A549 (cell line): ENCODE measurements around the gene C12orf54. TPM values are rescaled to one million over a fixed set of nuclear protein-coding genes. Genes with fewer than 3 reads are reported as not detected.

Experiments used
- ATAC-seq, 2 experiments: fragments of 200-7000 bp in 1 of 2; fragments of >200 bp in 1 of 2; cut with Nextera tagmentation in 1 of 2; cut with Tn5 transposase in 1 of 2; 3 replicates each; pipeline versions ENCODE4 v1.8.0 to v1.9.1; 2018 to 2020; ENCODE audit warnings: mild to moderate bottlenecking in 1 of 2, moderate library complexity in 1 of 2
- CTCF ChIA-PET: fragments of 300-600 bp; sonication (Branson Sonifier 250); formaldehyde crosslinking; extraction: SDS; loops from one replicate; lab custom pipeline; 2021; ENCODE audit warnings: antibody characterized with exemption, inconsistent platforms; lab: Yijun Ruan, JAX
- POLR2A ChIA-PET: fragments of 350-600 bp; formaldehyde crosslinking; extraction: SDS; loops from one replicate; lab custom pipeline; 2021; ENCODE audit warnings: antibody characterized with exemption, inconsistent platforms; lab: Yijun Ruan, JAX
- DNase-seq, 2 experiments: peaks; one replicate each; pipeline versions ENCODE4 v3.0.0 to v3.0.0-alpha.2; 2011 to 2016; ENCODE audit warnings: low read depth in 1 of 2, low spot score in 1 of 2
- FAIRE-seq: peaks from 2 replicates; lab custom pipeline; 2011; peaks lifted over from hg19 to GRCh38; lab: Jason Lieb, UNC
- H3K27ac ChIP-seq, 2 experiments: fragments of >200 bp; sonication (Bioruptor Twin); formaldehyde crosslinking; 3 replicates each; pipeline ENCODE4 v1.5.1; 2016 to 2017
- H3K4me1 ChIP-seq: fragments of >200 bp; sonication (Bioruptor Twin); formaldehyde crosslinking; 3 replicates; pipeline ENCODE4 v1.6.1; 2016
- H3K4me2 ChIP-seq: fragments of >200 bp; sonication (Bioruptor Twin); formaldehyde crosslinking; 3 replicates; pipeline ENCODE4 v1.6.1; 2016
- H3K4me3 ChIP-seq: fragments of >200 bp; sonication (Bioruptor Twin); formaldehyde crosslinking; 3 replicates; pipeline ENCODE4 v1.5.1; 2016
- H3K9me3 ChIP-seq: fragments of >200 bp; sonication (Bioruptor Twin); formaldehyde crosslinking; 3 replicates; pipeline ENCODE4 v1.6.1; 2016
- CBX2 ChIP-seq: fragments of 200-600 bp; sonication (generic); IDR thresholded peaks from 2 replicates; pipeline ENCODE4 v1.6.1; 2016; ENCODE audit warnings: low read depth, mild to moderate bottlenecking, borderline replicate concordance
- CBX8 ChIP-seq: fragments of 200-600 bp; sonication (generic); IDR thresholded peaks from 2 replicates; pipeline ENCODE4 v1.6.1; 2016
- CHD2 ChIP-seq: fragments of 150-350 bp; IDR thresholded peaks from 2 replicates; pipeline ENCODE4 v1.6.1; 2014; ENCODE audit warnings: low read length; ENCODE audit not compliant: partially characterized antibody
- EHF ChIP-seq: fragments of 250-450 bp; sonication (Bioruptor Pico); IDR thresholded peaks from 2 replicates; pipeline ENCODE4 v1.5.0; 2020; ENCODE audit warnings: mild to moderate bottlenecking
- FOSL2 ChIP-seq, 2 experiments: fragments of 450-650 bp in 1 of 2; fragments of >200 bp in 1 of 2; sonication (Bioruptor Twin) in 1 of 2; formaldehyde crosslinking; IDR thresholded peaks; 2 replicates each; pipeline versions ENCODE4 v1.5.0 to v1.6.1; 2016 to 2020; ENCODE audit warnings: mild to moderate bottlenecking in 1 of 2, moderate library complexity in 1 of 2
- JUN ChIP-seq, 2 experiments: fragments of >200 bp; sonication (Bioruptor Twin); formaldehyde crosslinking; IDR thresholded peaks; 2 replicates in 1 of 2; 3 replicates in 1 of 2; pipeline ENCODE4 v1.6.1; 2016 to 2017
- RAD21 ChIP-seq, 2 experiments: fragments of >200 bp in 1 of 2; sonication (Bioruptor Twin) in 1 of 2; formaldehyde crosslinking in 1 of 2; IDR thresholded peaks in 1 of 2; conservative IDR thresholded peaks in 1 of 2; 2 replicates in 1 of 2; 3 replicates in 1 of 2; pipeline ENCODE4 v1.6.1; 2012 to 2018; ENCODE audit warnings: inconsistent platforms in 1 of 2
- SMC3 ChIP-seq: fragments of >200 bp; sonication (Bioruptor Twin); formaldehyde crosslinking; IDR thresholded peaks from 3 replicates; pipeline ENCODE4 v1.6.1; 2018; ENCODE audit warnings: inconsistent platforms
- SREBF2 ChIP-seq: fragments of 450-650 bp; IDR thresholded peaks from 2 replicates; pipeline ENCODE4 v1.6.1; 2014; ENCODE audit warnings: mild to moderate bottlenecking, moderate library complexity
- WGBS: methylation state at CpG from one replicate; pipeline ENCODE4 v1.1.6; 2017; ENCODE audit errors: missing lambda C conversion rate; 5-methylcytosine and 5-hydroxymethylcytosine counted together
- polyA plus RNA-seq, 4 experiments: library from polyadenylated mRNA; depleted of rRNA in 3 of 4; stranded (reverse); fragments of >200 nt; fragmentation: RNase III in 1 of 4; extraction: RNeasy Plus Mini Kit Qiagen cat#74134 plus additional on column Dnase treatment in 1 of 4; gene quantifications; 2 replicates in 3 of 4; 3 replicates in 1 of 4; pipeline ENCODE4 v1.2.3, GENCODE V29; 2011 to 2017
- TF ChIP-seq, protein P1 (sequence below): fragments of >200 bp; sonication (Bioruptor Twin); formaldehyde crosslinking; IDR thresholded peaks from 3 replicates; pipeline ENCODE4 v1.5.1; 2016
- TF ChIP-seq, protein P2 (sequence below): fragments of 200-600 bp; sonication (generic); IDR thresholded peaks from 2 replicates; pipeline ENCODE4 v1.6.1; 2016; ENCODE audit warnings: antibody characterized with exemption, mild to moderate bottlenecking, moderate library complexity
- TF ChIP-seq, protein P3 (sequence below): fragments of 250-450 bp; sonication (Bioruptor Pico); IDR thresholded peaks from 2 replicates; pipeline ENCODE4 v1.5.0; 2021; ENCODE audit warnings: mild to moderate bottlenecking, moderate library complexity, borderline replicate concordance
- TF ChIP-seq, protein P4 (sequence below): fragments of 250-450 bp; sonication (Bioruptor Pico); IDR thresholded peaks from 2 replicates; pipeline ENCODE4 v1.5.0; 2020; ENCODE audit warnings: low read depth, mild to moderate bottlenecking, moderate library complexity
- TF ChIP-seq, protein P5 (sequence below): fragments of >200 bp; sonication (Bioruptor Twin); formaldehyde crosslinking; IDR thresholded peaks from 2 replicates; pipeline ENCODE4 v1.6.1; 2016
- TF ChIP-seq, protein P6 (sequence below): fragments of 150-350 bp; IDR thresholded peaks from 2 replicates; pipeline ENCODE4 v1.6.1; 2014; ENCODE audit warnings: low read depth, mild to moderate bottlenecking, low read length

C12orf54 gene
- polyA plus RNA-seq, 2 of the 4 experiments (the other 2 are of a cell fraction), result not detected

DNA sequence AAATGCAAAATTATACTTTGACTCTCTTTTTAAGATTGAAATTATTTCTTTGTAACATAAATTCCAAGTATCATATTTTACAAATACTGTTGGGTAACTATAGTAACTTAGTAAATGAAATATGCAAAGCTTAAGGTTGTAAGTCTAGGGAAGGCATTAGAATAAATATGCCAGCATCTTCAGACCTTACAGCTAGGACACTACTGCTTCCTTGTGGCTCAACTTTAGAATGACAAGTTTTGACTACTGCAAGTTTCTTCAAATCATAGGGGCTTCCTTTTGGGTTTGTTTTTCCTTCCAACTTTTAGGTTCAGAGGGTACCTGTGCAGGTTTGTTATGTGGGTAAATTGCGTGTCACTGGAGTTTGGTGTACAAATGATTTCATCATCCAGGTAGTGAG, 27.6 kb upstream of the C12orf54 start:
- Histone ChIP-seq H3K4me1 (no peaks in the 10 kb centered on the region), H3K4me3 (no peak overlapping the region), H3K4me2 (no peak overlapping the region), H3K27ac (no peak overlapping the region), H3K9me3 (no peaks in the 10 kb centered on the region)
- TF ChIP-seq CBX8 (no peak), RAD21 (conservative IDR thresholded peaks at IDR 0.05 in 1 of 2, IDR thresholded peaks at IDR 0.05 in 1 of 2) (peak; percentile 40 to 60; a peak in 4 of 5 replicates), SREBF2 (no peak), CBX2 (no peak), EHF (CRISPR knock-in tag) (no peak), JUN (IDR thresholded peaks at IDR 0.05) (no peak), FOSL2 (IDR thresholded peaks at IDR 0.05) (no peak), FOSL2 (CRISPR knock-in tag; IDR thresholded peaks at IDR 0.05) (no peak), CHD2 (no peak), SMC3 (peak; percentile 16; the same call in 1 of the 3 replicates)
- TF ChIP-seq, protein P1, sequence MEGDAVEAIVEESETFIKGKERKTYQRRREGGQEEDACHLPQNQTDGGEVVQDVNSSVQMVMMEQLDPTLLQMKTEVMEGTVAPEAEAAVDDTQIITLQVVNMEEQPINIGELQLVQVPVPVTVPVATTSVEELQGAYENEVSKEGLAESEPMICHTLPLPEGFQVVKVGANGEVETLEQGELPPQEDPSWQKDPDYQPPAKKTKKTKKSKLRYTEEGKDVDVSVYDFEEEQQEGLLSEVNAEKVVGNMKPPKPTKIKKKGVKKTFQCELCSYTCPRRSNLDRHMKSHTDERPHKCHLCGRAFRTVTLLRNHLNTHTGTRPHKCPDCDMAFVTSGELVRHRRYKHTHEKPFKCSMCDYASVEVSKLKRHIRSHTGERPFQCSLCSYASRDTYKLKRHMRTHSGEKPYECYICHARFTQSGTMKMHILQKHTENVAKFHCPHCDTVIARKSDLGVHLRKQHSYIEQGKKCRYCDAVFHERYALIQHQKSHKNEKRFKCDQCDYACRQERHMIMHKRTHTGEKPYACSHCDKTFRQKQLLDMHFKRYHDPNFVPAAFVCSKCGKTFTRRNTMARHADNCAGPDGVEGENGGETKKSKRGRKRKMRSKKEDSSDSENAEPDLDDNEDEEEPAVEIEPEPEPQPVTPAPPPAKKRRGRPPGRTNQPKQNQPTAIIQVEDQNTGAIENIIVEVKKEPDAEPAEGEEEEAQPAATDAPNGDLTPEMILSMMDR, result peak; percentile 17; the same call in 1 of the 3 replicates
- TF ChIP-seq, protein P2, sequence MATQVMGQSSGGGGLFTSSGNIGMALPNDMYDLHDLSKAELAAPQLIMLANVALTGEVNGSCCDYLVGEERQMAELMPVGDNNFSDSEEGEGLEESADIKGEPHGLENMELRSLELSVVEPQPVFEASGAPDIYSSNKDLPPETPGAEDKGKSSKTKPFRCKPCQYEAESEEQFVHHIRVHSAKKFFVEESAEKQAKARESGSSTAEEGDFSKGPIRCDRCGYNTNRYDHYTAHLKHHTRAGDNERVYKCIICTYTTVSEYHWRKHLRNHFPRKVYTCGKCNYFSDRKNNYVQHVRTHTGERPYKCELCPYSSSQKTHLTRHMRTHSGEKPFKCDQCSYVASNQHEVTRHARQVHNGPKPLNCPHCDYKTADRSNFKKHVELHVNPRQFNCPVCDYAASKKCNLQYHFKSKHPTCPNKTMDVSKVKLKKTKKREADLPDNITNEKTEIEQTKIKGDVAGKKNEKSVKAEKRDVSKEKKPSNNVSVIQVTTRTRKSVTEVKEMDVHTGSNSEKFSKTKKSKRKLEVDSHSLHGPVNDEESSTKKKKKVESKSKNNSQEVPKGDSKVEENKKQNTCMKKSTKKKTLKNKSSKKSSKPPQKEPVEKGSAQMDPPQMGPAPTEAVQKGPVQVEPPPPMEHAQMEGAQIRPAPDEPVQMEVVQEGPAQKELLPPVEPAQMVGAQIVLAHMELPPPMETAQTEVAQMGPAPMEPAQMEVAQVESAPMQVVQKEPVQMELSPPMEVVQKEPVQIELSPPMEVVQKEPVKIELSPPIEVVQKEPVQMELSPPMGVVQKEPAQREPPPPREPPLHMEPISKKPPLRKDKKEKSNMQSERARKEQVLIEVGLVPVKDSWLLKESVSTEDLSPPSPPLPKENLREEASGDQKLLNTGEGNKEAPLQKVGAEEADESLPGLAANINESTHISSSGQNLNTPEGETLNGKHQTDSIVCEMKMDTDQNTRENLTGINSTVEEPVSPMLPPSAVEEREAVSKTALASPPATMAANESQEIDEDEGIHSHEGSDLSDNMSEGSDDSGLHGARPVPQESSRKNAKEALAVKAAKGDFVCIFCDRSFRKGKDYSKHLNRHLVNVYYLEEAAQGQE, result no peak
- TF ChIP-seq, protein P3, sequence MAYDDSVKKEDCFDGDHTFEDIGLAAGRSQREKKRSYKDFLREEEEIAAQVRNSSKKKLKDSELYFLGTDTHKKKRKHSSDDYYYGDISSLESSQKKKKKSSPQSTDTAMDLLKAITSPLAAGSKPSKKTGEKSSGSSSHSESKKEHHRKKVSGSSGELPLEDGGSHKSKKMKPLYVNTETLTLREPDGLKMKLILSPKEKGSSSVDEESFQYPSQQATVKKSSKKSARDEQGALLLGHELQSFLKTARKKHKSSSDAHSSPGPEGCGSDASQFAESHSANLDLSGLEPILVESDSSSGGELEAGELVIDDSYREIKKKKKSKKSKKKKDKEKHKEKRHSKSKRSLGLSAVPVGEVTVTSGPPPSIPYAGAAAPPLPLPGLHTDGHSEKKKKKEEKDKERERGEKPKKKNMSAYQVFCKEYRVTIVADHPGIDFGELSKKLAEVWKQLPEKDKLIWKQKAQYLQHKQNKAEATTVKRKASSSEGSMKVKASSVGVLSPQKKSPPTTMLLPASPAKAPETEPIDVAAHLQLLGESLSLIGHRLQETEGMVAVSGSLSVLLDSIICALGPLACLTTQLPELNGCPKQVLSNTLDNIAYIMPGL (CRISPR knock-in tag), result no peak
- TF ChIP-seq, protein P4, sequence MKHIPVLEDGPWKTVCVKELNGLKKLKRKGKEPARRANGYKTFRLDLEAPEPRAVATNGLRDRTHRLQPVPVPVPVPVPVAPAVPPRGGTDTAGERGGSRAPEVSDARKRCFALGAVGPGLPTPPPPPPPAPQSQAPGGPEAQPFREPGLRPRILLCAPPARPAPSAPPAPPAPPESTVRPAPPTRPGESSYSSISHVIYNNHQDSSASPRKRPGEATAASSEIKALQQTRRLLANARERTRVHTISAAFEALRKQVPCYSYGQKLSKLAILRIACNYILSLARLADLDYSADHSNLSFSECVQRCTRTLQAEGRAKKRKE (CRISPR knock-in tag), result no peak
- TF ChIP-seq, protein P5, sequence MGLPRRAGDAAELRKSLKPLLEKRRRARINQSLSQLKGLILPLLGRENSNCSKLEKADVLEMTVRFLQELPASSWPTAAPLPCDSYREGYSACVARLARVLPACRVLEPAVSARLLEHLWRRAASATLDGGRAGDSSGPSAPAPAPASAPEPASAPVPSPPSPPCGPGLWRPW, result no peak
- TF ChIP-seq, protein P6, sequence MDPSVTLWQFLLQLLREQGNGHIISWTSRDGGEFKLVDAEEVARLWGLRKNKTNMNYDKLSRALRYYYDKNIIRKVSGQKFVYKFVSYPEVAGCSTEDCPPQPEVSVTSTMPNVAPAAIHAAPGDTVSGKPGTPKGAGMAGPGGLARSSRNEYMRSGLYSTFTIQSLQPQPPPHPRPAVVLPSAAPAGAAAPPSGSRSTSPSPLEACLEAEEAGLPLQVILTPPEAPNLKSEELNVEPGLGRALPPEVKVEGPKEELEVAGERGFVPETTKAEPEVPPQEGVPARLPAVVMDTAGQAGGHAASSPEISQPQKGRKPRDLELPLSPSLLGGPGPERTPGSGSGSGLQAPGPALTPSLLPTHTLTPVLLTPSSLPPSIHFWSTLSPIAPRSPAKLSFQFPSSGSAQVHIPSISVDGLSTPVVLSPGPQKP, result no peak
- FAIRE-seq (peak; percentile 23), ATAC-seq (peak in 1 of 2 experiments; percentile 49; a peak in 1 of 6 replicates), DNase-seq (peak in 1 of 2 experiments; percentile 50)
- WGBS, result 32% methylated on average over 1 of the region's 1 CpG
- CTCF ChIA-PET, result interaction anchor here (0.9 to 2.6 kb wide), 4 partner anchors 10 to 163 kb away, joined by 3 to 8 read pairs (median 6); no protein-coding TSS in a partner anchor
- POLR2A ChIA-PET, result no interaction called here
